ENCODE data around the gene G6PC3. TPM values are rescaled to one million over a fixed set of nuclear protein-coding genes. Genes with fewer than 3 reads are reported as not detected.

The G6PC3 gene
- total RNA-seq, 4 donors from 2014 or later, result 10.3 to 23.3 (median 17.2) TPM

DNA sequence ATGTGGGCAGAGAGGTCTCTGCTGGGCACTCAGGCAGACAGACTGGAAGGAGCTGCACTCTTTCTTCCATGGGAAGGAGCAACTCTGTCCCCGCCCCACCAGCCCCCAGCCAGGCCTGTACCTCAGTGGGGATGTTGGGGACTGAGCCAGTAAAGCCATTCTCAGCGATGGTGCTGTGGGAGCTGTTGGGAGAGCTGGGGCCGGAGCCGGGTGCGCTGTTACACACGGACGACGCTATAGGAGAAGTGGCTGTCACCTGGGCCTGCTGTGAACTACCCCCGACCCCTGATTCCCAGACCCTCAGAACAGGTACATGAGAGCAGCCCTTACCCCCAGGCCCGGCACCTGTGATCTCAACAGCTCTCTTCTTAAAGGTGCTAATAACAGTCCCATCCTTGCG, 21.5 kb downstream of the G6PC3 start:
- no peak overlapping the region for H3K27ac ChIP-seq
- no peaks in the 10 kb centered on the region for H3K27me3 ChIP-seq
- H3K4me3 ChIP-seq, result no peak overlapping the region
- WGBS, 2 donors, result 92 to 95% methylated on average over 3 of the region's 11 CpGs
- no peaks in the 10 kb centered on the region for H3K9me3 ChIP-seq
- no peak for DNase-seq
- H3K36me3 ChIP-seq, result peaks cover 28 to 72% (median 33%) of the 10 kb centered on the region in 3 donors
- H3K4me1 ChIP-seq, result peaks cover 25 to 44% (median 28%) of the 10 kb centered on the region in 3 donors
- TF ChIP-seq CTCF (IDR thresholded peaks at IDR 0.05) (no peak), POLR2A (IDR thresholded peaks at IDR 0.05) (no peak)
- intact Hi-C loops (cut with DNase I), result no loop called here

DNA sequence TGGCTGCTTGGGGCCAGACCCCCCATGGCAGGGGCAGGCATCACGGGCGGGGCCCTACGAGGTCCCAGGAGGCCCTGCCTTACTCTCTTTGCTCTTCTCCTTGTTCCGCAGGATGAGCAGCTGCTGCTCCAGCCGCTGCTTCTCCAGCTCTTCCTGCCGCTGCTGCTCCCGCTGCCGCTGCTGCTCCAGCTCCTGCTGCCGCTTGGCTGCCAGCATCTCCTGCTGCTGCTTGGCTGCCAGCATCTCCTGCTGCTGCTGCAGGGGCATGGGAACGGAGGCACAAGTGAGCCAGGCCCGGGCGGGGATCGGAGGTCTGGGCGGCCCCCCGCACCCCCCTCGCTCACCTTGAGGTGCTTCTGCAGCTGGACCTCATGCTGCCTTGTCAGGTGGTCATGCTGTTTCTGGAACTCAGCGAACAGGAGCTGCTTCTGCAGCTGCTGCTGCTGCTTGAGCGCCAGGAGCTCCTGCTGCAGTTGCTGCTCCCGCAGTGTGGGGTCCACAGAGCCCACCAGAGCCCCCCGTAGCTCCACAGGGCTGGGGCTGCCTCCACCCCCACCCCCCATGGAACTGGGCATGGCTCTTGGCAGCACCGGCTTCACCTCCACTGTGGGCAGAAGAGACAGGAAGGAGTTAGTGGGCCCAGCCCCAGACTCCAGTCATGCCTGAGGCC, 22.8 kb downstream of the G6PC3 start:
- WGBS, 2 donors, result 86 to 90% methylated on average over 8 to 15 of the region's 21 CpGs
- no peak overlapping the region for H3K27ac ChIP-seq
- no peak for DNase-seq
- no peaks in the 10 kb centered on the region for H3K27me3 ChIP-seq
- intact Hi-C loops (cut with DNase I), result no loop called here
- H3K36me3 ChIP-seq, result peaks cover 28 to 59% (median 29%) of the 10 kb centered on the region in 3 donors
- no peak overlapping the region for H3K4me3 ChIP-seq
- H3K4me1 ChIP-seq, result peaks cover 32 to 44% (median 33%) of the 10 kb centered on the region in 3 donors
- H3K9me3 ChIP-seq, result no peaks in the 10 kb centered on the region
- TF ChIP-seq CTCF (IDR thresholded peaks at IDR 0.05), result no peak
- no peak for TF ChIP-seq POLR2A (IDR thresholded peaks at IDR 0.05)

DNA sequence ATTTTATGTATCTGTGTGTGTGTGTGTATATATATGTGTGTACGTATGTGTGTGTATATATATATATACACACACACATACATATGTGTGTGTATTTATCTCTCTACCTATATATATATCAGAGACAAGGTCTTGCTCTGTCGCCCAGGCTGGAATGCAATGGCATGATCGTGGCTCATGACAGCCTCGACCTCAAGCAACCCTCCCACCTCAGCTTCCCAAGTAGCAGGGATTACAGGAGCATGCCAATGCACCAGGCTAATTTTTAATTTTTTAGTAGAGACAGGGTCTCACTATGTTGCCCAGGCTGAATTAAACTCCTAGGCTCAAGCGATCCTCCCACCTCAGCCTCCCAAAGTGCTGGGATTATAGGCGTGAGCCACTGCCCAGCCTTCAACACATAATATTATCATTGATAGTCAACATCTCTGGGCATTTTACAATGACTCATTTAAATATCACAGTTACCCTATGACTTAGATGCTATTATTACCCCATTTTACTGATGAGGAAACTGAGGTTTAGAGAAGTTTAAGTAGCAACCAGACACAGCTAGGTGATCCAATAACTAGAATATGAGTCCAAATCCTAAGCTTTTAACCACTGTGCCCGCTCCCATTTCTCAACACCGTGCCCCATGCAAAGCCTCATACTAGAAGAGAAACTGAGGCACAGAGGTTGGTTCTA, 24.3 kb downstream of the G6PC3 start:
- Histone ChIP-seq H3K27ac (peak overlapping the region; percentile 74 to 92 (median 87)), H3K27me3 (no peaks in the 10 kb centered on the region), H3K4me3 (peak overlapping the region in 2 of 4 donors; percentile 27 to 56), H3K9me3 (no peaks in the 10 kb centered on the region), H3K36me3 (peaks cover 22 to 48% (median 26%) of the 10 kb centered on the region in 3 donors), H3K4me1 (peaks cover 33 to 54% (median 38%) of the 10 kb centered on the region in 3 donors)
- TF ChIP-seq CTCF (IDR thresholded peaks at IDR 0.05) (no peak), POLR2A (IDR thresholded peaks at IDR 0.05) (no peak)
- WGBS, 2 donors, result 88 to 91% methylated on average over 8 of the region's 8 CpGs
- intact Hi-C loops (cut with DNase I), result no loop called here
- DNase-seq, result no peak

DNA sequence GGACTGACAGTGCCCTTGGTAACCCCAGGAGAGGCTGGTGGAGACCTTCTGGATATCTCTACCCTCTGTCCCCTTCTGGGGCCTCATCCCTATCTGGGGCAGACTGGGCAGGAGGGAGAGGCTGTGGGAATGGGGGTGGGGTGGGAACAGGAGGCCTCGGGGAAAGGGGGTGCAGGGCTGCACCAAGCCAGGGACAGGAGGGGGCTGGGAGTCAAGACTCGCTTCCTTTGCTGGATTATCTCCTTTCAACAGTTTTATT, 24.8 kb downstream of the G6PC3 start:
- peaks cover 33 to 58% (median 38%) of the 10 kb centered on the region in 3 donors for H3K4me1 ChIP-seq
- H3K27me3 ChIP-seq, result no peaks in the 10 kb centered on the region
- H3K4me3 ChIP-seq, result peak overlapping the region in 3 of 4 donors; percentile 13 to 56 (median 27)
- WGBS, 2 donors, result 3 to 16% methylated on average over 2 of the region's 2 CpGs
- intact Hi-C loops (cut with DNase I), result no loop called here
- H3K27ac ChIP-seq, result peak overlapping the region; percentile 74 to 92 (median 87)
- no peaks in the 10 kb centered on the region for H3K9me3 ChIP-seq
- H3K36me3 ChIP-seq, result peaks cover 22 to 46% (median 26%) of the 10 kb centered on the region in 3 donors
- TF ChIP-seq CTCF (IDR thresholded peaks at IDR 0.05), result no peak
- TF ChIP-seq POLR2A (IDR thresholded peaks at IDR 0.05), result no peak
- no peak for DNase-seq

Data from esophagus squamous epithelium (tissue), 5 donors.